D721Med (cell line): Measurements from ENCODE around the gene TRAF4.
"Not testable (repeated sequence)": the region's sequence is repeated elsewhere in the genome, so short reads cannot be mapped to it uniquely, and the experiment has no call there.

Experiments used
- DNase-seq: peaks from one replicate; pipeline ENCODE4 v3.0.0; 2011; ENCODE audit warnings: low spot score; ENCODE audit not compliant: insufficient read length
- FAIRE-seq: peaks from 2 replicates; lab custom pipeline; 2011; peaks lifted over from hg19 to GRCh38; lab: Jason Lieb, UNC
- TF ChIP-seq, protein P1 (sequence below): IDR thresholded peaks from 2 replicates; pipeline ENCODE4 v1.5.1; 2012; ENCODE audit warnings: mild to moderate bottlenecking, control low read depth; ENCODE audit not compliant: insufficient read depth; ENCODE audit errors: missing control alignments

Gene TRAF4

DNA sequence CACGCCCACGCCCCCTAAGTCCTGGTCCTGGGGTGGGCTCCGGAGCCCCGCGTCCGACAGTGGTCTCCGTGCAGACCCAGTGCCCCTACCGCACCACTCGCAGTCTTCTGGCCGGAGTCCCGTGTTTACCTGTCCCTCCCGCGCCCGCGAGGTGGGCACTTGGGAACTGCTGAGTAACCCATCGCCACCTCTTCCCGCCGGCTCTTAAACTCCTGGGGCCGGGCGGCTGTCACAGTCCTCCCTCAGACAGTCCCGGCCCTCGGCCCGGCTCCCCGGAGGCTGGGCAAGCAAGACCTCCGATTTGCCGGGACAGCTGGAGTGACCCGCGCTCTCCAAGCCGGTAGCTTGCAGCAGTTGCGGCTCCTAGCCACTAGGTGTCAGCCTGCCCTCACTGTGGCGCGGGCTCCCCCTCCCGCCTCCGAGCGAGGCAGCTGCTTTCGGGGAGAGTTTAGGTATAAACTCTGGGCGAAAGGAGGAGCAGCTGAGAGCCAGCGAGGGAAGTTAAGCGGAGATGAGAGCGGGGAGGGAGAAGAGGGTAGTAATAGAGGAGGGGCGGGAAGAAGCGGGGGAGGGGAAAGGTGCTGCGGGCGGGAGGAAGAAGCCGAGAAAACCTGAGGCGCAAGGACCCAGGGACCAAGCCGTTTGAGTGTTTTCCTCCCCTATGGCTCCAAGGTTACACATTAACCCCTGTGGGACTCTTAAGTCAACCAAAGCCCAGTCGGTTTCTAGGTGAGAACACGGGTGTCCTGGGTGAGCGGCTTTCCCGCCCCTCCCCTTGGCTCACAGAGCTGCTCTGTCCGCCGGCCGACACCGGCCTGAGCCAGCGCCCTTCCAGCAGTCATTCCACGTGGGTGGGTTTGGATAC lies 17.0 kb upstream of the TRAF4 start:
- DNase-seq = no peak
- FAIRE-seq = no peak
- TF ChIP-seq, protein P1, sequence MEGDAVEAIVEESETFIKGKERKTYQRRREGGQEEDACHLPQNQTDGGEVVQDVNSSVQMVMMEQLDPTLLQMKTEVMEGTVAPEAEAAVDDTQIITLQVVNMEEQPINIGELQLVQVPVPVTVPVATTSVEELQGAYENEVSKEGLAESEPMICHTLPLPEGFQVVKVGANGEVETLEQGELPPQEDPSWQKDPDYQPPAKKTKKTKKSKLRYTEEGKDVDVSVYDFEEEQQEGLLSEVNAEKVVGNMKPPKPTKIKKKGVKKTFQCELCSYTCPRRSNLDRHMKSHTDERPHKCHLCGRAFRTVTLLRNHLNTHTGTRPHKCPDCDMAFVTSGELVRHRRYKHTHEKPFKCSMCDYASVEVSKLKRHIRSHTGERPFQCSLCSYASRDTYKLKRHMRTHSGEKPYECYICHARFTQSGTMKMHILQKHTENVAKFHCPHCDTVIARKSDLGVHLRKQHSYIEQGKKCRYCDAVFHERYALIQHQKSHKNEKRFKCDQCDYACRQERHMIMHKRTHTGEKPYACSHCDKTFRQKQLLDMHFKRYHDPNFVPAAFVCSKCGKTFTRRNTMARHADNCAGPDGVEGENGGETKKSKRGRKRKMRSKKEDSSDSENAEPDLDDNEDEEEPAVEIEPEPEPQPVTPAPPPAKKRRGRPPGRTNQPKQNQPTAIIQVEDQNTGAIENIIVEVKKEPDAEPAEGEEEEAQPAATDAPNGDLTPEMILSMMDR = peak; percentile 100

DNA sequence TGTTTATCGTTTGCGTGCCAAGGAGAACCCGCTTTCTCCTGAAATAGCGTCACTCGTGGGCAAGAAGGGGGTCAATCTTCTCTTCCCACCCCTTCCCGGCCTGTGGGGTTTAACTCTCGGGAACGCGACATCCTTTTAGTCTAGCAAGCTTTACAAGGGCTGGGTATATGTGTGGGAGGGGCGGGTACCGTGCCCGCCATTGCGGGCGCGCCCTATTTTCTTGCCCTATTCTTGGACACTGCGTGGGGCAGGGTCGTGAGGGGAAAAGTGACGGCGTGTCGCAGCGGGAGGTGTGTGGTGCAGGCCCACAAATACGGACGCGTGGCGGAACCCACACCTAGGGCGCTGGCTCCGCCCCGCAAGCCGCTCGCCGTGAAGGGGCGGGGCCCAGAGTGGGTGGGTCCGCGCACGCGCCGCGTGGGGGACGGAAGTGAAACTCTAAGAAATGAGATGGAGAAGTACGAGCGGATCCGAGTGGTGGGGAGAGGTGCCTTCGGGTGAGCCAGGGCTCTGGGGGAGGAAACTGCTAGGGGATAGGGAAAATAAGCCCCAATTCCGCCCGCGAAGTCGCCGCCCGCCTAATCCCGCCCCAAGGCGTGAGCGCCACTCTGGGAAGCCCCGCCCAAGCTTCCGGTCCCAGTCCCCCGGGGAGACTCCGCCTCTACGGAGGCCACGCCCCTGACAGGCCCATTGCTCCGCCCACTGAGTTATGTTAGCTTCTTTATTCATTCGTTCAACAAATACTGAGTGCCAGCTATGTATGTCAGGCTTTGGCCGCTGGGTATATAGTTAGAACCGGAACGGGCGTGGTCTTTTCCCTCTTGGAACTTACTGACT lies 15.2 kb upstream of the TRAF4 start, which contains the start of gene NEK8:
TSS of gene NEK8 (plus strand) at position 425 of the 837 bp plus-strand sequence. CDS start at position 451, 26 bp downstream.
- FAIRE-seq (no peak), DNase-seq (peak; percentile 87)
- TF ChIP-seq, protein P1 = no peak

DNA sequence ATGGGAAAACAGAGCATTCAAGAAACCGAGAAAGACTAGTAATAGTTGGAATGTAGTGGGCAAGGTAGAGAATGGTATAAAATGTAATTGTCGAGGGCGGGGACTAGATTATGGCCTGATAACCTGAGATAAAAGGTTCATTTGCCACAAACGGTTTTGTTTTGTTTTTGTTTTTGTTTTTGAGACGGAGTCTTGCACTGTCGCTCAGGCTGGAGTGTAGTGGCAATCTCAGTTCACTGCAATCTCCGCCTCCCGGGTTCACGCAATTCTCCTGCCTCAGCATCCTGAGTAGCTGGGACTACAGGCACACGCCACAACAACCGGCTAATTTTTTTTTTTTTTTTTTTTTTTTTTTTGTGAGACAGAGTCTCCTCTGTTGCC lies 13.9 kb upstream of the TRAF4 start:
- TF ChIP-seq, protein P1 = no peak
- DNase-seq = no peak
- no peak for FAIRE-seq

DNA sequence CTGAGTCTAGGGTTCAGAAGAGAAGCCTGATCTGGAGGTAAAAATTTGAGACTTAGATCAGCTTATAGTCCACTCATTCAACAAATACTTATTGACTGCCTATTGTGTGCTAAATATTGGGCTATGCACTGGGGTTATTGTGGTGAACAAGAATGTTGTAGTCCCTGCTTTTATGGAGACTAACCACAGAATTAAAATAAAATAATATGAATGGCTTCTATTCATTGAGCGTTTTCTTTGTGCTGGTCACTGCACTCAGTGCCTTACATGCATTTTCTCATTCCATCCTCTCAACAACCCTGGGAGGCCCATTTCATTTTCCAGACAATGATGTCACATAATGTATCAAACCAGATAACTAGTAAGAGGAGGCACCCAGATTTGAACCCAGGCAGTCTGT lies 10.5 kb upstream of the TRAF4 start:
- FAIRE-seq (no peak), DNase-seq (no peak)
- TF ChIP-seq, protein P1 = no peak

DNA sequence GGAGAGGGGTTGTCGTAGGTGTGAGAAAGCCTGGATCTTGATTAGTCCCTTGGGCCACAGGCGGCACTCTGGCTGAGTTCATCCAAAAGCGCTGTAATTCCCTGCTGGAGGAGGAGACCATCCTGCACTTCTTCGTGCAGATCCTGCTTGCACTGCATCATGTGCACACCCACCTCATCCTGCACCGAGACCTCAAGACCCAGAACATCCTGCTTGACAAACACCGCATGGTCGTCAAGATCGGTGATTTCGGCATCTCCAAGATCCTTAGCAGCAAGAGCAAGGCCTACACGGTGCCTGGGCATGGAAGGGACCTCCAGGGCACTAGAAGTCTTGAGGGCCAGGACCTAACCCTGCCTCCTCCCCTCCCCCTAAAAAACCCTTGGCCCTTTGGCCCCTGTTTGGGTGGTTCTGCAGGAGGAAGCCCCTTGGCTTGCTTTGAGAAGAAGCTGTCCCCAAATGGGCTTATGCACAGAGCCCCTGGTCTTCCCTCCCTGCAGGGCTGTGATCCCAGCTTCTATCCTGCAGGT lies 9.0 kb upstream of the TRAF4 start:
- DNase-seq (no peak), FAIRE-seq (no peak)
- TF ChIP-seq, protein P1 = no peak

DNA sequence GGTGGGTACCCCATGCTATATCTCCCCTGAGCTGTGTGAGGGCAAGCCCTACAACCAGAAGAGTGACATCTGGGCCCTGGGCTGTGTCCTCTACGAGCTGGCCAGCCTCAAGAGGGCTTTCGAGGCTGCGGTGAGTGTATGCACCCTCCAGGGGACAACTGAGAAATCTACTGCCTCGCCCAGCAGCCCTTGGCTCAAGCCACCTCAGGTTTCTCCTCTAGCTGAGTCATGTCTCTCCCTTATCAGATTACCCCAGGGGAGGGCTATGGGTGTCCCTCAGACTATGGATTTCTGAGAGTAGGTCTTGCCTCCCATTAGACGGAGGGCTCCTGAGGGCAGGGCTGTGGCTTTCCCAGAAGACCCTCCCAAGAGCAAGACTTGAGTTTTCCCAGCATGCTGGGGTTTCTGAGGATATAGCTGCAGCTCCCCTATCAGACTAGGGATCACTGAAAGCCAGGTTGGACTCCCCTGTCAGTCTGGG lies 8.5 kb upstream of the TRAF4 start:
- no peak for DNase-seq
- TF ChIP-seq, protein P1 = no peak
- no peak for FAIRE-seq

DNA sequence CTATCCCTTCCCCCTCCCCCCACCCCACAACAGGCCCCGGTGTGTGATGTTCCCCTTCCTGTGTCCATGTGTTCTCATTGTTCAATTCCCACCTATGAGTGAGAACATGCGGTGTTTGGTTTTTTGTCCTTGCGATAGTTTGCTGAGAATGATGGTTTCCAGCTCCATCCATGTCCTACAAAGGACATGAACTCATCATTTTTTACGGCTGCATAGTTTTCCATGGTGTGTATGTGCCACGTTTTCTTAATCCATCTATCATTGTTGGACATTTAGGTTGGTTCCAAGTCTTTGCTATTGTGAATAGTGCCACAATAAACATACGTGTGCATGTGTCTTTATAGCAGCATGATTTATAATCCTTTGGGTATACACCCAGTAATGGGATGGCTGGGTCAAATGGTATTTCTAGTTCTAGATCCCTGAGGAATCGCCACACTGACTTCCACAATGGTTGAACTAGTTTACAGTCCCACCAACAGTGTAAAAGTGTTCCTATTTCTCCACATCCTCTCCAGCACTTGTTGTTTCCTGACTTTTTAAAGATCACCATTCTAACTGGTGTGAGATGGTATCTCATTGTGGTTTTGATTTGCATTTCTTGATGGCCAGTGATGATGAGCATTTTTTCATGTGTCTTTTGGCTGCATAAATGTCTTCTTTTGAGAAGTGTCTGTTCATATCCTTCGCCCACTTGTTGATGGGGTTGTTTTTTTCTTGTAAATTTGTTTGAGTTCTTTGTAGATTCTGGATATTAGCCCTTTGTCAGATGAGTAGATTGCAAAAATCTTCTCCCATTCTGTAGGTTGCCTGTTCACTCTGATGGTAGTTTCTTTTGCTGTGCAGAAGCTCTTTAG lies 7.7 kb upstream of the TRAF4 start:
- DNase-seq, FAIRE-seq: not testable (repeated sequence)
